Middle frontal gyrus (tissue), 1 donor: Measurements from ENCODE around the gene ACBD3.

ENCODE experiments used
- DNase-seq: peaks from one replicate; pipeline ENCODE4 v3.0.0-alpha.2; 2015; ENCODE audit warnings: low spot score; ENCODE audit errors: extremely low spot score

ACBD3 gene

GRCh38 chr1:226134170-226135058 lies 52.1 kb downstream of the ACBD3 start:
- no peak for DNase-seq

GRCh38 chr1:226133504-226134123 lies 52.9 kb downstream of the ACBD3 start:
- no peak for DNase-seq

- DNase-seq, result no peak
Measured at GRCh38 chr1:226132728-226133503, 53.6 kb downstream of the ACBD3 start.

GRCh38 chr1:226131639-226132038 lies 54.9 kb downstream of the ACBD3 start:
- DNase-seq, result no peak

- DNase-seq, result no peak
Measured at GRCh38 chr1:226129230-226129629, 57.3 kb downstream of the ACBD3 start.

- no peak for DNase-seq
Measured at GRCh38 chr1:226128487-226129075, 58.0 kb downstream of the ACBD3 start.

- no peak for DNase-seq
Measured at GRCh38 chr1:226126824-226127569, 59.5 kb downstream of the ACBD3 start.

- DNase-seq, result no peak
Measured at GRCh38 chr1:226125831-226126230, 60.7 kb downstream of the ACBD3 start.

GRCh38 chr1:226125097-226125630 lies 61.4 kb downstream of the ACBD3 start:
- no peak for DNase-seq

- DNase-seq, result no peak
Measured at GRCh38 chr1:226123591-226124471, 62.7 kb downstream of the ACBD3 start.

GRCh38 chr1:226123212-226123560 lies 63.4 kb downstream of the ACBD3 start:
- DNase-seq, result no peak

- DNase-seq, result no peak
Measured at GRCh38 chr1:226121587-226122400, 64.7 kb downstream of the ACBD3 start.

- no peak for DNase-seq
Measured at GRCh38 chr1:226121049-226121586, 65.4 kb downstream of the ACBD3 start.

GRCh38 chr1:226120398-226120797 lies 66.1 kb downstream of the ACBD3 start:
- no peak for DNase-seq

GRCh38 chr1:226119169-226119568 lies 67.4 kb downstream of the ACBD3 start:
- DNase-seq, result no peak

GRCh38 chr1:226118357-226118756 lies 68.2 kb downstream of the ACBD3 start:
- no peak for DNase-seq

GRCh38 chr1:226117330-226117729 lies 69.2 kb downstream of the ACBD3 start:
- no peak for DNase-seq

- DNase-seq, result no peak
Measured at GRCh38 chr1:226116673-226117072, 69.9 kb downstream of the ACBD3 start.

GRCh38 chr1:226112626-226113025 lies 73.9 kb downstream of the ACBD3 start:
- no peak for DNase-seq
